HepG2 (cell line): ENCODE results near the gene HP1BP3. TPM values are rescaled to one million over a fixed set of nuclear protein-coding genes. Genes with fewer than 3 reads are reported as not detected.

Experiments used
- ATF3 ChIP-seq: sonication (generic); formaldehyde crosslinking; IDR thresholded peaks from 2 replicates; pipeline ENCODE4 v1.4.0; 2020; ENCODE audit warnings: missing genetic modification reagents
- ATRX ChIP-seq: sonication (generic); formaldehyde crosslinking; IDR thresholded peaks from 2 replicates; pipeline ENCODE4 v1.4.0; 2020; ENCODE audit warnings: missing genetic modification reagents, borderline replicate concordance
- CENPX ChIP-seq: sonication (generic); formaldehyde crosslinking; IDR thresholded peaks from 2 replicates; pipeline ENCODE4 v1.9.0; 2021; ENCODE audit warnings: mild to moderate bottlenecking, missing genetic modification reagents, moderate library complexity
- CREBL2 ChIP-seq: sonication (generic); formaldehyde crosslinking; IDR thresholded peaks from 2 replicates; pipeline ENCODE4 v1.8.1; 2023; ENCODE audit warnings: missing genetic modification reagents, mild to moderate bottlenecking, borderline replicate concordance
- DMTF1 ChIP-seq: sonication (generic); formaldehyde crosslinking; IDR thresholded peaks from 2 replicates; pipeline ENCODE4 v1.4.0; 2020; ENCODE audit warnings: mild to moderate bottlenecking, missing genetic modification reagents
- HES4 ChIP-seq: sonication (generic); formaldehyde crosslinking; IDR thresholded peaks from 2 replicates; pipeline ENCODE4 v1.9.0; 2021; ENCODE audit warnings: mild to moderate bottlenecking, missing genetic modification reagents, borderline replicate concordance
- HOXD1 ChIP-seq: sonication (generic); formaldehyde crosslinking; IDR thresholded peaks from 2 replicates; pipeline ENCODE4 v1.5.0; 2020; ENCODE audit warnings: missing genetic modification reagents
- JDP2 ChIP-seq: sonication (generic); formaldehyde crosslinking; IDR thresholded peaks from 2 replicates; pipeline ENCODE4 v1.8.1; 2022; ENCODE audit warnings: missing genetic modification reagents, borderline replicate concordance
- KLF16 ChIP-seq, 2 experiments: sonication (generic) in 1 of 2; formaldehyde crosslinking in 1 of 2; IDR thresholded peaks; 2 replicates each; pipeline versions ENCODE4 v1.6.1 to v1.8.0; 2016 to 2023; ENCODE audit warnings: missing genetic modification reagents in 2 of 2, missing compliant biosample characterization in 1 of 2
- MED1 ChIP-seq: sonication (generic); formaldehyde crosslinking; IDR thresholded peaks from 2 replicates; pipeline ENCODE4 v1.4.0; 2020; ENCODE audit warnings: missing genetic modification reagents
- PRMT3 ChIP-seq: sonication (generic); formaldehyde crosslinking; IDR thresholded peaks from 2 replicates; pipeline ENCODE4 v1.8.1; 2022; ENCODE audit warnings: low read depth, mild to moderate bottlenecking, moderate library complexity, missing genetic modification reagents, borderline replicate concordance
- RAD51 ChIP-seq: fragments of 450-650 bp; IDR thresholded peaks from 2 replicates; pipeline ENCODE4 v1.6.1; 2016; ENCODE audit warnings: borderline replicate concordance
- RBFOX2 ChIP-seq: fragments of 200-400 bp; formaldehyde crosslinking; IDR thresholded peaks from 2 replicates; pipeline ENCODE4 v1.6.1; 2017; ENCODE audit warnings: low read depth, mild to moderate bottlenecking, low read length
- RELA ChIP-seq: sonication (generic); formaldehyde crosslinking; IDR thresholded peaks from 2 replicates; pipeline ENCODE4 v1.4.0; 2020; ENCODE audit warnings: missing genetic modification reagents
- REXO4 ChIP-seq: sonication (generic); formaldehyde crosslinking; IDR thresholded peaks from 2 replicates; pipeline ENCODE4 v1.8.0; 2022; ENCODE audit warnings: missing genetic modification reagents, mild to moderate bottlenecking, borderline replicate concordance
- RFXANK ChIP-seq: IDR thresholded peaks from 2 replicates; pipeline ENCODE4 v1.6.1; 2016
- SALL2 ChIP-seq: sonication (generic); formaldehyde crosslinking; IDR thresholded peaks from 2 replicates; pipeline ENCODE4 v1.8.1; 2023; ENCODE audit warnings: mild to moderate bottlenecking, missing genetic modification reagents, inconsistent platforms
- TFDP1 ChIP-seq: IDR thresholded peaks from 2 replicates; pipeline ENCODE4 v1.6.1; 2016; ENCODE audit warnings: missing compliant biosample characterization, missing genetic modification reagents, borderline replicate concordance
- YEATS2 ChIP-seq: sonication (generic); formaldehyde crosslinking; IDR thresholded peaks from 2 replicates; pipeline ENCODE4 v1.4.0; 2020; ENCODE audit warnings: missing genetic modification reagents, borderline replicate concordance
- ZBTB7A ChIP-seq: sonication (generic); formaldehyde crosslinking; IDR thresholded peaks from 2 replicates; pipeline ENCODE4 v1.8.0; 2022; ENCODE audit warnings: mild to moderate bottlenecking, missing genetic modification reagents
- ZFP36L1 ChIP-seq: sonication (generic); formaldehyde crosslinking; IDR thresholded peaks from 2 replicates; pipeline ENCODE4 v1.8.0; 2022; ENCODE audit warnings: mild to moderate bottlenecking, missing genetic modification reagents, moderate library complexity
- ZIK1 ChIP-seq: sonication (generic); formaldehyde crosslinking; IDR thresholded peaks from 2 replicates; pipeline ENCODE4 v1.5.0; 2020; ENCODE audit warnings: mild to moderate bottlenecking, low read depth, missing genetic modification reagents, borderline replicate concordance
- ZNF337 ChIP-seq: sonication (generic); formaldehyde crosslinking; IDR thresholded peaks from 2 replicates; pipeline ENCODE4 v1.5.1; 2020; ENCODE audit warnings: missing genetic modification reagents, low read depth, mild to moderate bottlenecking, borderline replicate concordance
- ZNF432 ChIP-seq: sonication (generic); formaldehyde crosslinking; IDR thresholded peaks from 2 replicates; pipeline ENCODE4 v1.5.0; 2020; ENCODE audit warnings: missing genetic modification reagents, mild to moderate bottlenecking, borderline replicate concordance
- ZNF530 ChIP-seq: sonication (generic); formaldehyde crosslinking; IDR thresholded peaks from 2 replicates; pipeline ENCODE4 v1.5.0; 2020; ENCODE audit warnings: low read depth, mild to moderate bottlenecking, missing genetic modification reagents
- ZNF652 ChIP-seq: IDR thresholded peaks from 2 replicates; pipeline ENCODE4 v1.6.1; 2016; ENCODE audit warnings: low read depth, borderline replicate concordance
- ZNF737 ChIP-seq: sonication (generic); formaldehyde crosslinking; IDR thresholded peaks from 2 replicates; pipeline ENCODE4 v1.5.0; 2020; ENCODE audit warnings: missing genetic modification reagents, mild to moderate bottlenecking, borderline replicate concordance
- ZNF841 ChIP-seq: sonication (generic); formaldehyde crosslinking; IDR thresholded peaks from 2 replicates; pipeline ENCODE4 v1.8.1; 2023; ENCODE audit warnings: missing genetic modification reagents, borderline replicate concordance
- polyA plus RNA-seq, 8 experiments: library from polyadenylated mRNA; depleted of rRNA in 3 of 8; stranded (reverse) in 7 of 8; unstranded in 1 of 8; fragments of >200 nt; fragmentation: Illumina TruSeq in 4 of 8; extraction: Trizol in 4 of 8; gene quantifications; 2 replicates each; pipeline versions ENCODE4 v1.2.1 to v1.2.3, GENCODE V29; 2011 to 2016; ENCODE audit warnings: low read depth in 4 of 8, missing spikeins in 1 of 8, mixed read lengths in 1 of 8; ENCODE audit not compliant: insufficient read depth in 1 of 8
- total RNA-seq, 5 experiments: library from RNA; depleted of rRNA; stranded (reverse); fragments of >200 nt; fragmentation: Illumina TruSeq; extraction: Trizol; gene quantifications; 2 replicates each; pipeline ENCODE4 v1.2.3, GENCODE V29; 2016; ENCODE audit warnings: low read depth in 1 of 5

The HP1BP3 gene
- total and polyA plus RNA-seq, 2 of the 13 experiments (the other 11 are each of a cell fraction or from before 2014, with no cell fraction given): 98.5 to 137 TPM

- TF ChIP-seq DMTF1 (CRISPR knock-in tag) (no peak), HES4 (CRISPR knock-in tag) (no peak), KLF16 (CRISPR knock-in tag; IDR thresholded peaks at IDR 0.05) (peak in 1 of 2 experiments; percentile 54; a peak in 1 of 4 replicates), ZBTB7A (no peak; the same call in 1 of the 2 replicates), RELA (CRISPR knock-in tag) (no peak), ZNF432 (no peak), SALL2 (CRISPR knock-in tag) (peak; percentile 53; the same call in 1 of the 2 replicates), ZFP36L1 (no peak), RAD51 (no peak), MED1 (CRISPR knock-in tag) (peak; percentile 75), CENPX (no peak), ZNF652 (CRISPR knock-in tag) (no peak), ATRX (no peak), ZNF530 (CRISPR knock-in tag) (no peak), PRMT3 (no peak), HOXD1 (CRISPR knock-in tag) (no peak), RBFOX2 (no peak), ZNF337 (CRISPR knock-in tag) (no peak), ZNF737 (CRISPR knock-in tag) (no peak), JDP2 (CRISPR knock-in tag) (no peak), ATF3 (peak; percentile 82), RFXANK (CRISPR knock-in tag) (no peak), CREBL2 (CRISPR knock-in tag) (no peak), YEATS2 (no peak; the same call in 1 of the 2 replicates), ZNF841 (CRISPR knock-in tag) (no peak), ZIK1 (CRISPR knock-in tag) (no peak), REXO4 (CRISPR knock-in tag) (no peak), TFDP1 (CRISPR knock-in tag) (peak; percentile 82; the same call in 1 of the 2 replicates)
Observed at GRCh38 chr1:20732588-20733359, 54.3 kb downstream of the HP1BP3 start, which contains the start of gene SH2D5 (continued).
